Measurements from ENCODE around the gene USP8. TPM values are rescaled to one million over a fixed set of nuclear protein-coding genes. Genes with fewer than 3 reads are reported as not detected.
"Not testable (repeated sequence)": the region's sequence is repeated elsewhere in the genome, so short reads cannot be mapped to it uniquely, and the experiment has no call there.

USP8 gene
- polyA plus RNA-seq, 1 donor from 2014 or later, result 31.8 TPM

DNA sequence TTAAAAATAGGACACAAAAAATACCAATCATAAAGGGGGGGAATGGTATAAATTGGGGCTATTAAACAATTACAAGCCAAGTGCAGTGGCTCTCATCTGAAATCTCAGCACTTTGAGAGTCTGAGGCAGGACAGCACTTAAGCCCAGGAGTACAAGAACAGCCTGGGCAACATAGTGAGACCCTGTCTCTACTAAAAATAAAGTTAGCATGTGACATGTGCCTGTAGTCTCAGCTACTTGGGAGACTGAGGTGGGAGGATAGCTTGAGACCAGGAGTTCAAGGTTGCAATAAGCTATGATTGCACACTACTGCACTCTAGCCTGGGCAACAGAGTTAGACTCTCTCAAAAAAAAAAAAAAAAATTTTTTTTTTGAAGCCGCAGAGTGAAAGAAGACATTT is 45.4 kb upstream of the USP8 start:
- no peaks in the 10 kb centered on the region for H3K9me2 ChIP-seq (ENCODE audit: insufficient read depth, low read length)
- no peak overlapping the region for H3K27ac ChIP-seq (ENCODE audit: low read length)
- H3K9me3 ChIP-seq (ENCODE audit: low read length), result no peaks in the 10 kb centered on the region
- no peaks in the 10 kb centered on the region for H3K79me2 ChIP-seq (replicated peaks; ENCODE audit: insufficient read depth, low read length)
- H3K36me3 ChIP-seq (ENCODE audit: insufficient read depth, low read length), result no peaks in the 10 kb centered on the region
- no peak overlapping the region for H3K4me3 ChIP-seq (ENCODE audit: low read length)
- no peak overlapping the region for H2AFZ ChIP-seq (ENCODE audit: low read depth, low read length)
- H3F3A ChIP-seq (ENCODE audit: insufficient read depth, low read length, poor library complexity, severe bottlenecking), result no peaks in the 10 kb centered on the region
- TF ChIP-seq RAD21 (conservative IDR thresholded peaks at IDR 0.05) (no peak), POLR2AphosphoS5 (IDR thresholded peaks at IDR 0.05) (no peak), MXI1 (conservative IDR thresholded peaks at IDR 0.05; ENCODE audit: poor library complexity, severe bottlenecking) (no peak), TAF1 (IDR thresholded peaks at IDR 0.05; ENCODE audit: low read depth) (no peak), EZH2 (IDR thresholded peaks at IDR 0.05; ENCODE audit: borderline replicate concordance, insufficient read depth, low read length, poor library complexity, severe bottlenecking) (no peak), EP300 (conservative IDR thresholded peaks at IDR 0.05; ENCODE audit: poor library complexity, severe bottlenecking) (no peak), SMC3 (conservative IDR thresholded peaks at IDR 0.05; ENCODE audit: poor library complexity) (no peak)
- TF ChIP-seq, protein P1, sequence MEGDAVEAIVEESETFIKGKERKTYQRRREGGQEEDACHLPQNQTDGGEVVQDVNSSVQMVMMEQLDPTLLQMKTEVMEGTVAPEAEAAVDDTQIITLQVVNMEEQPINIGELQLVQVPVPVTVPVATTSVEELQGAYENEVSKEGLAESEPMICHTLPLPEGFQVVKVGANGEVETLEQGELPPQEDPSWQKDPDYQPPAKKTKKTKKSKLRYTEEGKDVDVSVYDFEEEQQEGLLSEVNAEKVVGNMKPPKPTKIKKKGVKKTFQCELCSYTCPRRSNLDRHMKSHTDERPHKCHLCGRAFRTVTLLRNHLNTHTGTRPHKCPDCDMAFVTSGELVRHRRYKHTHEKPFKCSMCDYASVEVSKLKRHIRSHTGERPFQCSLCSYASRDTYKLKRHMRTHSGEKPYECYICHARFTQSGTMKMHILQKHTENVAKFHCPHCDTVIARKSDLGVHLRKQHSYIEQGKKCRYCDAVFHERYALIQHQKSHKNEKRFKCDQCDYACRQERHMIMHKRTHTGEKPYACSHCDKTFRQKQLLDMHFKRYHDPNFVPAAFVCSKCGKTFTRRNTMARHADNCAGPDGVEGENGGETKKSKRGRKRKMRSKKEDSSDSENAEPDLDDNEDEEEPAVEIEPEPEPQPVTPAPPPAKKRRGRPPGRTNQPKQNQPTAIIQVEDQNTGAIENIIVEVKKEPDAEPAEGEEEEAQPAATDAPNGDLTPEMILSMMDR (IDR thresholded peaks at IDR 0.05; ENCODE audit: poor library complexity, severe bottlenecking), result no peak
- TF ChIP-seq, protein P2, sequence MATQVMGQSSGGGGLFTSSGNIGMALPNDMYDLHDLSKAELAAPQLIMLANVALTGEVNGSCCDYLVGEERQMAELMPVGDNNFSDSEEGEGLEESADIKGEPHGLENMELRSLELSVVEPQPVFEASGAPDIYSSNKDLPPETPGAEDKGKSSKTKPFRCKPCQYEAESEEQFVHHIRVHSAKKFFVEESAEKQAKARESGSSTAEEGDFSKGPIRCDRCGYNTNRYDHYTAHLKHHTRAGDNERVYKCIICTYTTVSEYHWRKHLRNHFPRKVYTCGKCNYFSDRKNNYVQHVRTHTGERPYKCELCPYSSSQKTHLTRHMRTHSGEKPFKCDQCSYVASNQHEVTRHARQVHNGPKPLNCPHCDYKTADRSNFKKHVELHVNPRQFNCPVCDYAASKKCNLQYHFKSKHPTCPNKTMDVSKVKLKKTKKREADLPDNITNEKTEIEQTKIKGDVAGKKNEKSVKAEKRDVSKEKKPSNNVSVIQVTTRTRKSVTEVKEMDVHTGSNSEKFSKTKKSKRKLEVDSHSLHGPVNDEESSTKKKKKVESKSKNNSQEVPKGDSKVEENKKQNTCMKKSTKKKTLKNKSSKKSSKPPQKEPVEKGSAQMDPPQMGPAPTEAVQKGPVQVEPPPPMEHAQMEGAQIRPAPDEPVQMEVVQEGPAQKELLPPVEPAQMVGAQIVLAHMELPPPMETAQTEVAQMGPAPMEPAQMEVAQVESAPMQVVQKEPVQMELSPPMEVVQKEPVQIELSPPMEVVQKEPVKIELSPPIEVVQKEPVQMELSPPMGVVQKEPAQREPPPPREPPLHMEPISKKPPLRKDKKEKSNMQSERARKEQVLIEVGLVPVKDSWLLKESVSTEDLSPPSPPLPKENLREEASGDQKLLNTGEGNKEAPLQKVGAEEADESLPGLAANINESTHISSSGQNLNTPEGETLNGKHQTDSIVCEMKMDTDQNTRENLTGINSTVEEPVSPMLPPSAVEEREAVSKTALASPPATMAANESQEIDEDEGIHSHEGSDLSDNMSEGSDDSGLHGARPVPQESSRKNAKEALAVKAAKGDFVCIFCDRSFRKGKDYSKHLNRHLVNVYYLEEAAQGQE (IDR thresholded peaks at IDR 0.05; ENCODE audit: borderline replicate concordance), result no peak
- H3K27me3 ChIP-seq (ENCODE audit: insufficient read depth, low read depth, low read length), result no peaks in the 10 kb centered on the region
- no peak overlapping the region for H3K4me2 ChIP-seq (ENCODE audit: low read length)
- no peaks in the 10 kb centered on the region for H4K20me1 ChIP-seq (ENCODE audit: insufficient read depth)
- H3K9ac ChIP-seq (ENCODE audit: low read length), result no peak overlapping the region

DNA sequence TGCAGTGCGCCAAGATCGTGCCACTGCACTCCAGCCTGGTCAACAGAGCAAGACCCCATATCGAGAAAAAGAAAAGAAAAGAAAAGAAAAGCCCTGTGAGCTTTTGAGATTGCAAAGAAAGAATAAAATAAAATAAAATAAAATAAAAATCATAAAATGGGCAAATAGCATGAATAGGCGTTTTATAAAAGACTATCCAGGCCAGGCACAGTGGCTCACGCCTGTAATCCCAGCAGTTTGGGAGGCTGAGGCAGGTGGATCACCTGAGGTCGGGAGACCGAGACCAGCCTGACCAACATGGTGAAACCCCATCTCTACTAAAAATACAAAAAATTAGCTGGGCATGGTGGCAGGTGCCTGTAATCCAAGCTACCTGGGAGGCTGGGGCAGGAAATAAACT is 44.8 kb upstream of the USP8 start:
- not testable (repeated sequence) for H4K20me1 ChIP-seq (ENCODE audit: insufficient read depth); H3K36me3 ChIP-seq (ENCODE audit: insufficient read depth, low read length); H3K27ac ChIP-seq (ENCODE audit: low read length); H3K9me2 ChIP-seq (ENCODE audit: insufficient read depth, low read length); H3F3A ChIP-seq (ENCODE audit: insufficient read depth, low read length, poor library complexity, severe bottlenecking); H3K4me3 ChIP-seq (ENCODE audit: low read length); H3K4me2 ChIP-seq (ENCODE audit: low read length); H3K9ac ChIP-seq (ENCODE audit: low read length); H3K79me2 ChIP-seq (replicated peaks; ENCODE audit: insufficient read depth, low read length); H2AFZ ChIP-seq (ENCODE audit: low read depth, low read length); H3K9me3 ChIP-seq (ENCODE audit: low read length); H3K27me3 ChIP-seq (ENCODE audit: insufficient read depth, low read depth, low read length)

DNA sequence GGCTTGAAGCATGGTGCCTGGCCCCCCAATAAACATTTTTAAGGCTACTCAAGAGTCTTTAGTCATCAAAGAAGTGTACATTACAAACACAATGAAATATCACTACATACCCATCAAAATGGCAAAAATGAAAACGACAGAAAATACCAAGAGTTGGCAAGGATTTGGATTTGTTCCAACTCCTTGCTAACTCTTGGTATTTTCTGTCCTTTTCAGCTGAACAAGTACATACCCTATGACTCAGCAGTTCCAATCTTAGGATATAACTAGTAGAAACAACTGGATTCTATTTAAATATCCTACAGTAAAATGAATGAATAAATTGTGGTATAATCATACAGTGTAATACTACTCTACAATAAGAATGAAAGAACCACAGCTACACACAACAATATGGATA is 44.1 kb upstream of the USP8 start:
- H3K27ac ChIP-seq (ENCODE audit: low read length), result no peak overlapping the region
- no peaks in the 10 kb centered on the region for H3K9me3 ChIP-seq (ENCODE audit: low read length)
- H3K4me3 ChIP-seq (ENCODE audit: low read length), result no peak overlapping the region
- no peaks in the 10 kb centered on the region for H3K79me2 ChIP-seq (replicated peaks; ENCODE audit: insufficient read depth, low read length)
- H2AFZ ChIP-seq (ENCODE audit: low read depth, low read length), result no peak overlapping the region
- H3K36me3 ChIP-seq (ENCODE audit: insufficient read depth, low read length), result no peaks in the 10 kb centered on the region
- H3K4me2 ChIP-seq (ENCODE audit: low read length), result no peak overlapping the region
- no peaks in the 10 kb centered on the region for H3K27me3 ChIP-seq (ENCODE audit: insufficient read depth, low read depth, low read length)
- TF ChIP-seq RAD21 (conservative IDR thresholded peaks at IDR 0.05) (no peak), EP300 (conservative IDR thresholded peaks at IDR 0.05; ENCODE audit: poor library complexity, severe bottlenecking) (no peak), POLR2AphosphoS5 (IDR thresholded peaks at IDR 0.05) (no peak)
- no peak overlapping the region for H3K9ac ChIP-seq (ENCODE audit: low read length)
- no peaks in the 10 kb centered on the region for H4K20me1 ChIP-seq (ENCODE audit: insufficient read depth)
- no peaks in the 10 kb centered on the region for H3K9me2 ChIP-seq (ENCODE audit: insufficient read depth, low read length)
- no peaks in the 10 kb centered on the region for H3F3A ChIP-seq (ENCODE audit: insufficient read depth, low read length, poor library complexity, severe bottlenecking)
